CD14-positive monocyte (primary cell): ENCODE data around the gene KIF26B. TPM values are rescaled to one million over a fixed set of nuclear protein-coding genes. Genes with fewer than 3 reads are reported as not detected.

ENCODE experiments used
- DNase-seq, 3 donors: peaks; one replicate each; pipeline ENCODE4 v3.0.0-alpha.2; 2011 to 2022
- H2AFZ ChIP-seq: 2 replicates; pipeline ENCODE4 v1.6.0; 2012; ENCODE audit warnings: mild to moderate bottlenecking, low read depth, low read length, inconsistent platforms; ENCODE audit not compliant: insufficient read depth, poor library complexity, severe bottlenecking
- H3K27ac ChIP-seq, 2 donors: 1 replicate in 1 of 2; 2 replicates in 1 of 2; pipeline ENCODE4 v1.5.1; 2012 to 2013; ENCODE audit warnings: low read length in 2 of 2, control low read depth in 1 of 2, inconsistent platforms in 1 of 2, low read depth in 1 of 2, mild to moderate bottlenecking in 1 of 2
- H3K27me3 ChIP-seq, 2 donors: one replicate each; pipeline versions ENCODE4 v1.6.0 to v1.6.1; 2011 to 2013; ENCODE audit warnings: low read length in 2 of 2; ENCODE audit not compliant: control insufficient read depth in 2 of 2, insufficient read depth in 2 of 2
- H3K36me3 ChIP-seq, 2 donors: replicated peaks in 1 of 2; 1 replicate in 1 of 2; 2 replicates in 1 of 2; pipeline versions ENCODE4 v1.5.1 to v1.6.1; 2012 to 2013; ENCODE audit warnings: low read length in 2 of 2, control low read depth in 1 of 2, inconsistent platforms in 1 of 2, mild to moderate bottlenecking in 1 of 2; ENCODE audit not compliant: insufficient read depth in 2 of 2, control insufficient read depth in 1 of 2
- H3K4me1 ChIP-seq, 2 donors: 1 replicate in 1 of 2; 2 replicates in 1 of 2; pipeline versions ENCODE4 v1.5.1 to v1.6.1; 2012 to 2013; ENCODE audit warnings: low read length in 2 of 2, control low read depth in 1 of 2, inconsistent platforms in 1 of 2, mild to moderate bottlenecking in 1 of 2, moderate library complexity in 1 of 2; ENCODE audit not compliant: insufficient read depth in 2 of 2, control insufficient read depth in 1 of 2
- H3K4me2 ChIP-seq: replicated peaks from 2 replicates; pipeline ENCODE3; 2012; ENCODE audit warnings: low read length, moderate library complexity, mild to moderate bottlenecking; ENCODE audit not compliant: poor library complexity, severe bottlenecking; ENCODE audit errors: extremely low read depth
- H3K4me3 ChIP-seq, 3 experiments: fragments of 200-600 bp in 1 of 3; sonication (generic) in 1 of 3; replicated peaks in 1 of 3; 1 replicate in 2 of 3; 2 replicates in 1 of 3; pipeline ENCODE4 v1.5.1; 2011 to 2013; ENCODE audit warnings: low read length in 3 of 3, mild to moderate bottlenecking in 3 of 3, control low read depth in 2 of 3, low read depth in 2 of 3, inconsistent platforms in 1 of 3, moderate library complexity in 1 of 3
- H3K79me2 ChIP-seq: 2 replicates; pipeline ENCODE4 v1.6.0; 2012; ENCODE audit warnings: mild to moderate bottlenecking, control low read depth, inconsistent platforms, low read length, moderate library complexity; ENCODE audit not compliant: insufficient read depth
- H3K9ac ChIP-seq: 2 replicates; pipeline ENCODE4 v1.6.0; 2017; ENCODE audit warnings: low read length, mild to moderate bottlenecking; ENCODE audit not compliant: insufficient read depth, poor library complexity, severe bottlenecking
- H3K9me3 ChIP-seq, 2 donors: replicated peaks in 1 of 2; 1 replicate in 1 of 2; 2 replicates in 1 of 2; pipeline versions ENCODE4 v1.5.1 to v1.6.1; 2012 to 2013; ENCODE audit warnings: low read length in 2 of 2, control low read depth in 1 of 2; ENCODE audit not compliant: control insufficient read depth in 1 of 2, insufficient read depth in 1 of 2
- H4K20me1 ChIP-seq: 2 replicates; pipeline ENCODE4 v1.6.0; 2012; ENCODE audit warnings: mild to moderate bottlenecking, low read length, control low read depth, moderate library complexity; ENCODE audit not compliant: insufficient read depth
- H3K27ac Mint-ChIP-seq, 7 donors: one replicate each; pipeline ENCODE4 v1.8.0; 2020; ENCODE audit warnings: mild to moderate bottlenecking in 7 of 7, mixed read lengths in 7 of 7, moderate library complexity in 6 of 7, inconsistent platforms in 2 of 7
- H3K27me3 Mint-ChIP-seq, 3 donors: one replicate each; pipeline ENCODE4 v1.8.0; 2021 to 2022; ENCODE audit warnings: low read depth in 3 of 3, mild to moderate bottlenecking in 3 of 3, mixed read lengths in 3 of 3, moderate library complexity in 3 of 3, inconsistent platforms in 1 of 3
- H3K36me3 Mint-ChIP-seq, 2 donors: one replicate each; pipeline ENCODE4 v1.8.0; 2020; ENCODE audit warnings: mixed read lengths in 2 of 2, inconsistent platforms in 1 of 2, mild to moderate bottlenecking in 1 of 2
- H3K4me1 Mint-ChIP-seq: one replicate; pipeline ENCODE4 v1.8.0; 2020; ENCODE audit warnings: mild to moderate bottlenecking, mixed read lengths
- H3K4me3 Mint-ChIP-seq, 2 donors: one replicate each; pipeline ENCODE4 v1.8.0; 2020; ENCODE audit warnings: mild to moderate bottlenecking in 2 of 2, mixed read lengths in 2 of 2, moderate library complexity in 1 of 2
- H3K9me3 Mint-ChIP-seq, 7 donors: one replicate each; pipeline ENCODE4 v1.8.0; 2020 to 2022; ENCODE audit warnings: mixed read lengths in 7 of 7, mild to moderate bottlenecking in 6 of 7, moderate library complexity in 6 of 7, inconsistent platforms in 2 of 7
- WGBS: methylation state at CpG from one replicate; pipeline ENCODE4 v1.1.5; 2013; ENCODE audit warnings: missing lambda C conversion rate; ENCODE audit not compliant: insufficient coverage; 5-methylcytosine and 5-hydroxymethylcytosine counted together
- intact Hi-C, 2 donors: fragments of 100-400 bp; cut with micrococcal nuclease; formaldehyde crosslinking; loops; one replicate each; pipeline versions ENCODE4 v1.15.0 to v1.15.1; 2023
- polyA plus RNA-seq, 3 donors: library from polyadenylated mRNA; depleted of rRNA in 1 of 3; unstranded in 2 of 3; stranded (reverse) in 1 of 3; fragments of 300-500 nt in 2 of 3; fragments of >200 nt in 1 of 3; fragmentation: Illumina TruSeq in 2 of 3; gene quantifications; 1 replicate in 2 of 3; 2 replicates in 1 of 3; pipeline ENCODE4 v1.2.3, GENCODE V29; 2012 to 2021
- TF ChIP-seq, protein P1 (sequence below): fragments of 200-600 bp; IDR thresholded peaks from one replicate; pipeline ENCODE4 v1.8.0; 2022; ENCODE audit warnings: antibody characterized with exemption, mild to moderate bottlenecking

The KIF26B gene
- polyA plus RNA-seq, 3 donors = 0.01 to 0.05 TPM; not detected in 1

DNA sequence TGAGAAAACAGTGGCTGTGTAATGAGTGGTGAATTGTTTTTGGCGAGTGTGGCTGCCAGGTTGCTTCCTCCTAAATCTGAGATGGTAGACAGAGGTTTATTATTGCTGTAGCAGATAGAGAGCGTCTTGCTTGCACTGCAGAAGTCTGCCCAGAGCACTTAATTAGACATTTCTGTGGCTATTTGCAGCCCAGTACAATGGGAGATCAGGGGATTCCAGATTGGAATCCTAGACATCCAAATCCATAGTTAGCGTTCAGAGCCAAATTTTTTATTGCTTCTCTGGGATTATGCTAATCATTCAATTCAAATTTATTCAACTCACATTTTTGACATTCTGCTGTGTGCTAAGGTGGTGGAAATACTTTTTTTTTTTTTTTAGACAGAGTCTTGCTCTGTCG, 30.0 kb downstream of the KIF26B start:
- peaks cover 16% of the 10 kb centered on the region for H3K4me1 Mint-ChIP-seq
- H3K4me3 ChIP-seq = no peak overlapping the region
- H3K79me2 ChIP-seq = no peaks in the 10 kb centered on the region
- no peak overlapping the region for H3K27ac Mint-ChIP-seq
- peaks cover 0 to 2% of the 10 kb centered on the region in 2 donors for H3K27me3 ChIP-seq
- H3K4me3 Mint-ChIP-seq = no peak overlapping the region
- peaks cover 14 to 15% of the 10 kb centered on the region in 2 donors for H3K4me1 ChIP-seq
- H4K20me1 ChIP-seq = no peaks in the 10 kb centered on the region
- no peak for DNase-seq
- H3K4me2 ChIP-seq = no peak overlapping the region
- no peaks in the 10 kb centered on the region for H3K36me3 Mint-ChIP-seq
- no peak overlapping the region for H3K27ac ChIP-seq
- H3K9ac ChIP-seq = no peak overlapping the region
- H2AFZ ChIP-seq = no peak overlapping the region
- intact Hi-C loops = no loop called here
- TF ChIP-seq, protein P1, sequence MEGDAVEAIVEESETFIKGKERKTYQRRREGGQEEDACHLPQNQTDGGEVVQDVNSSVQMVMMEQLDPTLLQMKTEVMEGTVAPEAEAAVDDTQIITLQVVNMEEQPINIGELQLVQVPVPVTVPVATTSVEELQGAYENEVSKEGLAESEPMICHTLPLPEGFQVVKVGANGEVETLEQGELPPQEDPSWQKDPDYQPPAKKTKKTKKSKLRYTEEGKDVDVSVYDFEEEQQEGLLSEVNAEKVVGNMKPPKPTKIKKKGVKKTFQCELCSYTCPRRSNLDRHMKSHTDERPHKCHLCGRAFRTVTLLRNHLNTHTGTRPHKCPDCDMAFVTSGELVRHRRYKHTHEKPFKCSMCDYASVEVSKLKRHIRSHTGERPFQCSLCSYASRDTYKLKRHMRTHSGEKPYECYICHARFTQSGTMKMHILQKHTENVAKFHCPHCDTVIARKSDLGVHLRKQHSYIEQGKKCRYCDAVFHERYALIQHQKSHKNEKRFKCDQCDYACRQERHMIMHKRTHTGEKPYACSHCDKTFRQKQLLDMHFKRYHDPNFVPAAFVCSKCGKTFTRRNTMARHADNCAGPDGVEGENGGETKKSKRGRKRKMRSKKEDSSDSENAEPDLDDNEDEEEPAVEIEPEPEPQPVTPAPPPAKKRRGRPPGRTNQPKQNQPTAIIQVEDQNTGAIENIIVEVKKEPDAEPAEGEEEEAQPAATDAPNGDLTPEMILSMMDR = no peak
- 93% methylated on average over 2 of the region's 4 CpGs for WGBS
- peaks cover 0 to 1% (median 0%) of the 10 kb centered on the region in 7 donors for H3K9me3 Mint-ChIP-seq
- H3K36me3 ChIP-seq = no peaks in the 10 kb centered on the region
- no peaks in the 10 kb centered on the region for H3K9me3 ChIP-seq
- H3K27me3 Mint-ChIP-seq = peaks cover 4 to 8% (median 6%) of the 10 kb centered on the region in 3 donors

DNA sequence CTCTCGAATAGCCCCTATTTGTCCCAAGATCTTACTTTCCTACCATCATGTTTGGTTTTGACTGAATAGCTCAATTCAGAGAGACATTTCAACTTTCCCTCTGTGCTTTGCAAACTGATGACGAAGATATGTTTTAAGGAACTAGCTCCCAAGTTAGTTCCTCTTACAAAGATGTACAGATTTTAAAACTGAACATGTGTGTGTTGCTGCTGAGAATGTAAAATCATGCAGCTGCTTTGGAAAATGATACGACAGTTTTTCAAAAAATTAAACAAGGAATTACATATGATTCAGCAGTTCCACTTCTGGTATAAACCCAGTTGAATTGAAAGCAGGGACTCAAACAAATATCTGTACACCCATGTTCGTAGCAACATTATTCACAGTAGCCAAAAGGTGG, 33.6 kb downstream of the KIF26B start:
- no peaks in the 10 kb centered on the region for H3K9me3 ChIP-seq
- peak overlapping the region in 1 of 2 donors; percentile 17 for H3K27ac ChIP-seq
- intact Hi-C loops = no loop called here
- TF ChIP-seq, protein P1 = no peak
- H3K4me1 ChIP-seq = peaks cover 14 to 15% of the 10 kb centered on the region in 2 donors
- peak overlapping the region in 1 of 3 experiments; percentile 6 for H3K4me3 ChIP-seq
- peak; percentile 54 to 65 (median 65) for DNase-seq
- H2AFZ ChIP-seq = no peak overlapping the region
- Mint-ChIP-seq H3K27ac (peak overlapping the region in 5 of 7 donors; percentile 53 to 81 (median 77)), H3K4me1 (peaks cover 16% of the 10 kb centered on the region), H3K4me3 (peak overlapping the region; percentile 17 to 70), H3K36me3 (no peaks in the 10 kb centered on the region), H3K27me3 (peaks cover 2 to 8% (median 5%) of the 10 kb centered on the region in 3 donors), H3K9me3 (peaks cover 0 to 1% (median 0%) of the 10 kb centered on the region in 7 donors)
- no CpG with 5 or more reads among the region's 4 CpGs for WGBS
- no peaks in the 10 kb centered on the region for H3K79me2 ChIP-seq
- peaks cover 0 to 2% of the 10 kb centered on the region in 2 donors for H3K27me3 ChIP-seq
- H3K36me3 ChIP-seq = no peaks in the 10 kb centered on the region
- no peak overlapping the region for H3K9ac ChIP-seq
- peak overlapping the region; percentile 29 for H3K4me2 ChIP-seq
- H4K20me1 ChIP-seq = no peaks in the 10 kb centered on the region
